MM.1S (cell line): ENCODE results near the gene HAPLN2.

Source experiments
- DNase-seq: peaks from one replicate; pipeline ENCODE4 v3.0.0-alpha.2; 2015
- H2AFZ ChIP-seq: fragments of 300-600 bp; sonication (generic); 2 replicates; pipeline ENCODE4 v1.6.0; 2016; ENCODE audit warnings: antibody characterized with exemption, low read length
- H3F3A ChIP-seq: fragments of 300-600 bp; sonication (generic); 2 replicates; pipeline ENCODE4 v1.6.1; 2016; ENCODE audit warnings: mild to moderate bottlenecking, antibody characterized with exemption, low read length, moderate library complexity, mixed read lengths; ENCODE audit not compliant: insufficient read depth
- H3K27ac ChIP-seq: fragments of 300-600 bp; sonication (generic); 2 replicates; pipeline ENCODE4 v1.5.1; 2016; ENCODE audit warnings: mild to moderate bottlenecking, low read length
- H3K27me3 ChIP-seq: fragments of 300-600 bp; sonication (generic); replicated peaks from 2 replicates; pipeline ENCODE4 v1.6.0; 2016; ENCODE audit warnings: low read length; ENCODE audit not compliant: insufficient read depth
- H3K36me3 ChIP-seq: fragments of 300-600 bp; sonication (generic); replicated peaks from 2 replicates; pipeline ENCODE4 v1.6.1; 2016; ENCODE audit warnings: mild to moderate bottlenecking, low read length, mixed read lengths; ENCODE audit not compliant: insufficient read depth
- H3K4me1 ChIP-seq: fragments of 300-600 bp; sonication (generic); 2 replicates; pipeline ENCODE4 v1.6.1; 2016; ENCODE audit warnings: low read length, mixed read lengths
- H3K4me2 ChIP-seq: fragments of 300-600 bp; sonication (generic); 2 replicates; pipeline ENCODE4 v1.6.0; 2016; ENCODE audit warnings: low read depth, low read length
- H3K4me3 ChIP-seq: fragments of 300-600 bp; sonication (generic); 2 replicates; pipeline ENCODE4 v1.5.1; 2016; ENCODE audit warnings: low read length, mixed read lengths
- H3K79me2 ChIP-seq: fragments of 300-600 bp; sonication (generic); 2 replicates; pipeline ENCODE4 v1.6.1; 2016; ENCODE audit warnings: mixed run types, low read length, mixed read lengths
- H3K9ac ChIP-seq: fragments of 300-600 bp; sonication (generic); 2 replicates; pipeline ENCODE4 v1.6.1; 2016; ENCODE audit warnings: low read length, mixed read lengths
- H3K9me2 ChIP-seq: fragments of 300-600 bp; sonication (generic); replicated peaks from 2 replicates; pipeline ENCODE4 v1.6.1; 2016; ENCODE audit warnings: mild to moderate bottlenecking, low read length, mixed read lengths; ENCODE audit not compliant: insufficient read depth
- H3K9me3 ChIP-seq: fragments of 300-600 bp; sonication (generic); replicated peaks from 2 replicates; pipeline ENCODE4 v1.6.1; 2016; ENCODE audit warnings: mild to moderate bottlenecking, low read length, mixed read lengths; ENCODE audit not compliant: insufficient read depth
- H4K20me1 ChIP-seq: fragments of 300-600 bp; sonication (generic); 2 replicates; pipeline ENCODE4 v1.6.1; 2016; ENCODE audit warnings: mild to moderate bottlenecking, low read length, moderate library complexity, mixed read lengths; ENCODE audit not compliant: insufficient read depth
- EZH2 ChIP-seq: fragments of 300-600 bp; sonication (generic); optimal IDR thresholded peaks from 2 replicates; pipeline ENCODE3; 2017; ENCODE audit warnings: low read depth, mild to moderate bottlenecking, antibody characterized with exemption, low read length, mixed read lengths
- EZH2phosphoT487 ChIP-seq: fragments of 300-600 bp; sonication (generic); IDR thresholded peaks from 2 replicates; pipeline ENCODE4 v1.6.1; 2018; ENCODE audit warnings: antibody characterized with exemption, low read length
- TF ChIP-seq, protein P1 (sequence below): fragments of 300-600 bp; sonication (generic); IDR thresholded peaks from 2 replicates; pipeline ENCODE4 v1.5.1; 2016; ENCODE audit warnings: antibody characterized with exemption, low read length, mixed read lengths

HAPLN2 gene

DNA sequence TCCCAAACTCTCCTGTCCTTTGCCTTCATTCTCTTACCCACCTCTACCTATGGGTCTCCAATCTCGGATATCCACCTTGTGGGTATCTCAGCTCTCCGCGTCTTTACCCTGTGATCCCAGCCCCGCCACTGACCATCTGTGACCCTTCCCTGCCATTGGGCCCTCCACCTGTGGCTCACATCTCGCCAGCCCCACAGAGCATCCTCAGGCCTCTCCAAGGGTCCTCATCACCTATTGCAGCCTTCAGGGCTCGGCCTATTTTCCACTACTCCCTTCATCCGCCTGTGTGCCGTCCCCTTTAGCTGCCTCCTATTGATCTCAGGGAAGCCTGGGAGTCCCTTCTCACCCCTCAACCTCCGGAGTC, 33.8 kb downstream of the HAPLN2 start:
- Histone ChIP-seq H3K79me2 (peaks cover 74% of the 10 kb centered on the region), H3K27me3 (no peaks in the 10 kb centered on the region)
- TF ChIP-seq EZH2phosphoT487: no peak
- TF ChIP-seq EZH2: no peak
- TF ChIP-seq, protein P1, sequence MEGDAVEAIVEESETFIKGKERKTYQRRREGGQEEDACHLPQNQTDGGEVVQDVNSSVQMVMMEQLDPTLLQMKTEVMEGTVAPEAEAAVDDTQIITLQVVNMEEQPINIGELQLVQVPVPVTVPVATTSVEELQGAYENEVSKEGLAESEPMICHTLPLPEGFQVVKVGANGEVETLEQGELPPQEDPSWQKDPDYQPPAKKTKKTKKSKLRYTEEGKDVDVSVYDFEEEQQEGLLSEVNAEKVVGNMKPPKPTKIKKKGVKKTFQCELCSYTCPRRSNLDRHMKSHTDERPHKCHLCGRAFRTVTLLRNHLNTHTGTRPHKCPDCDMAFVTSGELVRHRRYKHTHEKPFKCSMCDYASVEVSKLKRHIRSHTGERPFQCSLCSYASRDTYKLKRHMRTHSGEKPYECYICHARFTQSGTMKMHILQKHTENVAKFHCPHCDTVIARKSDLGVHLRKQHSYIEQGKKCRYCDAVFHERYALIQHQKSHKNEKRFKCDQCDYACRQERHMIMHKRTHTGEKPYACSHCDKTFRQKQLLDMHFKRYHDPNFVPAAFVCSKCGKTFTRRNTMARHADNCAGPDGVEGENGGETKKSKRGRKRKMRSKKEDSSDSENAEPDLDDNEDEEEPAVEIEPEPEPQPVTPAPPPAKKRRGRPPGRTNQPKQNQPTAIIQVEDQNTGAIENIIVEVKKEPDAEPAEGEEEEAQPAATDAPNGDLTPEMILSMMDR: no peak

DNA sequence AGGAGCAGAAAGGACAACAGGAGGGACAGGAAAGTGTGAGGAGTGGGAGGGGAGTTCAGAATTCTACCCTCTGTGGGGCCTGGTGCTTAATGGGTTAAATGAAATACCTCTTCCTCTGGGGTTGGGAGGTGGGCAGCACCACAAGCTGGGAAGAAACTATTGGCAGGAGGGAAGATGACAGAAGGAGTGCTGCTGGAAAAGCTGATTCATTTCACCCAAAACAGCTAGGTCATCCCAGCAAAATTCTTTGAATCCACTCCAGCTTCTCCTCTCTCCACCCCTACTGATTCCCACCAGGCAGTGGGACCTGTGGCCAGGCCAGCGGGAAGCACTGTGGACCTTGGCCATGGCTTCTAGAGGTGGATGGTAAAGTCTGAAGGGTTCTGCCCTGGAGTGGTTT, 35.5 kb downstream of the HAPLN2 start:
- Histone ChIP-seq H3K9me3 (no peaks in the 10 kb centered on the region), H3K4me3 (no peak overlapping the region), H2AFZ (no peak overlapping the region), H3K27ac (no peak overlapping the region), H3K79me2 (peaks cover 91% of the 10 kb centered on the region), H3K9ac (no peak overlapping the region), H3K4me2 (no peak overlapping the region), H3K27me3 (no peaks in the 10 kb centered on the region), H3K4me1 (peaks cover 20% of the 10 kb centered on the region), H3F3A (peaks cover 6% of the 10 kb centered on the region; the same call in 1 of the 2 replicates), H3K36me3 (no peaks in the 10 kb centered on the region), H4K20me1 (peaks cover 57% of the 10 kb centered on the region), H3K9me2 (no peaks in the 10 kb centered on the region)
- TF ChIP-seq EZH2: no peak
- DNase-seq: no peak

More for the DNA sequence above, 33.8 kb downstream of the HAPLN2 start:
- Histone ChIP-seq H3K27ac (no peak overlapping the region), H3K36me3 (no peaks in the 10 kb centered on the region), H4K20me1 (peaks cover 49% of the 10 kb centered on the region), H3F3A (peaks cover 3% of the 10 kb centered on the region; the same call in 1 of the 2 replicates), H3K9me3 (no peaks in the 10 kb centered on the region), H3K4me1 (peaks cover 4% of the 10 kb centered on the region), H2AFZ (no peak overlapping the region), H3K9me2 (no peaks in the 10 kb centered on the region), H3K9ac (no peak overlapping the region), H3K4me2 (no peak overlapping the region), H3K4me3 (no peak overlapping the region)
- DNase-seq: no peak

DNA sequence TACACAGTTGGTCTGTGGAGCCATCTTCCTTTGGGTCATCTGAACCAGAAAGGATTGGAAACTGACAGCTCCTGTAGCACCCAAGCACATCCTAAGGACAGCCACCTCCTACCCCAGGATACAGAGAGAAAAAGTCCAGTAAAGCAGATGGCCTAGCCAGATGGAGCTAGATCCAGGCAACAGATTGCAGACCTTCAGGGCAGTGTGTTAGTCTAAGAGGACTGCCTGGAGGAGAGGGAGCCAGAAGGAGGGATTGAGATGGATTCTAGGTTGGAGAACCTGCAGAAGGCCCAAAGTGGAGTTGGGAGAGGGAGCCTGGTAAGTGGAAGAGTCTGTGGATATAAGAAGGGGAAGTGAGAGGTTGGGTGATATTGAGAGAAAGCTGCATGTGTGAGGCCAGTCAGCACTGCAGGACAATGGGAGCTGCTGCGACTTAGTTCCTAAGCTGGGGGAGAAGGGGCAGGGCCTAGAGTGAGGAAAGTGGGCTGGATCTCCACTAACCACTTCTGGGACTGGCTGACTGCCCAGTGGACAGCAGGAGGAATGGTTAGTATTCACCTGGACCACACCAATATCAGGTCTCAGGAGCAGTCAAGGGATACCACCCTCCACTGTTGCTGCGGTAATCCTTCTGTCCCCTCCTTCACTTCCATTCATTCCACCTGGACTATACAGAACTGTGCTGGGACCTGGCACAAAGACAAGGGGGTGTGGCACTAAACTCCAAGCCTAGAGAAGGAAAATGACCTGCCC, 36.1 kb downstream of the HAPLN2 start:
- Histone ChIP-seq H3K9me2 (no peaks in the 10 kb centered on the region), H3K27ac (no peak overlapping the region), H3K9me3 (no peaks in the 10 kb centered on the region), H3K4me1 (peaks cover 20% of the 10 kb centered on the region), H3K9ac (no peak overlapping the region), H4K20me1 (peaks cover 58% of the 10 kb centered on the region), H3K27me3 (no peaks in the 10 kb centered on the region), H3F3A (peaks cover 8% of the 10 kb centered on the region), H3K4me3 (no peak overlapping the region), H3K4me2 (no peak overlapping the region), H3K36me3 (no peaks in the 10 kb centered on the region), H3K79me2 (peaks cover 95% of the 10 kb centered on the region), H2AFZ (no peak overlapping the region)
- TF ChIP-seq, protein P1: no peak
- TF ChIP-seq EZH2 (no peak), EZH2phosphoT487 (no peak)
- no peak for DNase-seq

DNA sequence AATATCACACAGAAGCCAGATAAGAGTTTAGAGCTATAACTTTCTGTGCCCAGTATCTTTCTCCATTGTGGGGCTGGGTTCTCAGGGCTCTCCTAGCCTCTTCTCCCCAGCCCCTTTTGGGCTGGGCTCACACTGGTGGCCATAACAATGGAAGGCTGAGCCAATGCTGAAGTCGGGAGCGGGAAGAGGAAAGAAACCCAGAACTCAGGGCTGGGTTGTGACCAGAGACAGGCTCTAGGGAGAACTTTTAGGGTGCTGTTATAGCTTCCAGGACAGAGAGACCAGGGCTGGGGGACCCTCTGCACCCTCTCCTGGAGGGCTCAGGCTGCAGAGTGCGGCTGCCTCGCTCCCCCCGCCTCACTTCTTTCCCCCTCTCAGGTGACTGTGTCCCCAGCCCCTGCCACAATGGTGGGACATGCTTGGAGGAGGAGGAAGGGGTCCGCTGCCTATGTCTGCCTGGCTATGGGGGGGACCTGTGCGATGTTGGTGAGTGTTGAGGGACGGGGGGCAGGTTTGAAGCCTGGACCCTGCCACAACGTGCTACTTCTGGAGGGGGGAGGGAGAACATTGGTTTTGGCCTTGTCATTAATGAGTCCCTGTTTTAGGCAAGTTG, 36.8 kb downstream of the HAPLN2 start:
- peaks cover 20% of the 10 kb centered on the region for H3K4me1 ChIP-seq
- H3F3A ChIP-seq: peaks cover 14% of the 10 kb centered on the region
- H3K9me2 ChIP-seq: no peaks in the 10 kb centered on the region
- H3K27me3 ChIP-seq: no peaks in the 10 kb centered on the region
- TF ChIP-seq EZH2: no peak
- TF ChIP-seq EZH2phosphoT487: no peak
- TF ChIP-seq, protein P1: no peak
- H3K9me3 ChIP-seq: no peaks in the 10 kb centered on the region
- H3K36me3 ChIP-seq: no peaks in the 10 kb centered on the region
- H3K4me2 ChIP-seq: no peak overlapping the region
- peaks cover 57% of the 10 kb centered on the region for H4K20me1 ChIP-seq
- H3K79me2 ChIP-seq: peaks cover 96% of the 10 kb centered on the region
- no peak overlapping the region for H2AFZ ChIP-seq
- H3K4me3 ChIP-seq: no peak overlapping the region
- H3K27ac ChIP-seq: no peak overlapping the region
- no peak for DNase-seq
- no peak overlapping the region for H3K9ac ChIP-seq
